ENCODE measurements around the gene HAAO.
"Not testable (repeated sequence)": the region's sequence is repeated elsewhere in the genome, so short reads cannot be mapped to it uniquely, and the experiment has no call there.

Gene HAAO

DNA sequence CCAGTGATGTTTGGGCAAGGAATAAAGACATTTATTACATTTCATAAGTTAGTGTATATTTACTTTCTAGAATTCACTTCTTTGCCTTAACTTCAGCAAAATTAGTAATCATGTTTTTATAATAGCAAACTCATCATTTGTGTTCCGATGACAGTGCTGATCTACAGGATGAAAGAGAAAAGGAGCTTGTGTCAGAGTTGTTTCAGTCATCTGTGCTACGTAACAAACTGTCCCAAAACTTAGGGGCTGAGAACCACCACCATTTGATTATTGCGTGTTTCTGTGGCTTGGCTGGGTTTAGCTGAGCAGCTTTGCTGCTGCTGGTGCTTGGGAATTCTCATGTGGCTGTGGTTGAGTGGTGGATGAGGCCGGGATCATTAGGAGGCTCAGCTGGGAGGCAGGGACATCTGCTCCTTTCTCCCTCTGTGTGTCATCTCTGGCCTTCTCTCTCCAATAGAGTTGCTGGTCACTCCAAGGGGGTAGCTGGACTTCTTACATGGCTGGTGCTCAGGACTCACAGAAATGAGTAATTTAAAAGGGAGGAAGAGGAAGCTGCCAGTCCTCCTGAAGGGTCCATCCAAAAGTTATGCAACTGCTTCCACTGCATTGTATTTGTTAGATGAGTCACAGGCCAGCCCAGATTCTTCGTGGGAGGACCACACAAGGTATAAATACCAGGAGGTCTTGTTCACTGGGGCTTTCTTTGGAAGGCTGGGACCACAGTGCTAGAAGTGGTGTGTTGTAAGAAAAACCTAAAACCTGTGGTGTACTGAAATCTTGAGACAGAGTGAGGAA, 43.4 kb upstream of the HAAO start:
- no peak overlapping the region for H3K4me2 ChIP-seq (ENCODE audit: low read length)
- H2AK5ac ChIP-seq (ENCODE audit: low read length) = no peak overlapping the region
- no peak overlapping the region for H2BK15ac ChIP-seq (replicated peaks; ENCODE audit: low read depth)
- DNase-seq = peak; percentile 60
- H4K5ac ChIP-seq (ENCODE audit: low read length) = no peak overlapping the region
- H3K36me3 ChIP-seq (ENCODE audit: control insufficient read depth, insufficient read depth, low read length) = no peaks in the 10 kb centered on the region
- no peak overlapping the region for H3K23ac ChIP-seq (ENCODE audit: low read length)
- H3K79me1 ChIP-seq (ENCODE audit: low read length) = no peaks in the 10 kb centered on the region
- no peaks in the 10 kb centered on the region for H3K27me3 ChIP-seq (ENCODE audit: insufficient read depth, low read length, poor library complexity)
- H3K79me2 ChIP-seq (ENCODE audit: control insufficient read depth, insufficient read depth, low read length) = no peaks in the 10 kb centered on the region
- H4K8ac ChIP-seq (ENCODE audit: low read depth, low read length) = no peak overlapping the region
- H3K4me1 ChIP-seq (ENCODE audit: control insufficient read depth, low read depth, low read length) = no peaks in the 10 kb centered on the region
- H2BK120ac ChIP-seq (ENCODE audit: low read depth, low read length) = no peak overlapping the region
- no CpG with 5 or more reads among the region's 5 CpGs for WGBS (ENCODE audit: extremely low coverage, insufficient coverage, low lambda C conversion rate)
- no peak overlapping the region for H3K9ac ChIP-seq (ENCODE audit: low read length)
- no peak overlapping the region for H3K18ac ChIP-seq (ENCODE audit: low read length)
- H2BK5ac ChIP-seq (ENCODE audit: low read length) = no peak overlapping the region
- no peak overlapping the region for H3K4ac ChIP-seq (ENCODE audit: low read depth, low read length)
- no peak overlapping the region for H3K56ac ChIP-seq (ENCODE audit: low read length)
- H3K4me3 ChIP-seq (ENCODE audit: low read length) = no peak overlapping the region
- no peak overlapping the region for H3K27ac ChIP-seq (ENCODE audit: low read depth, low read length)

- WGBS (ENCODE audit: extremely low coverage, insufficient coverage, low lambda C conversion rate) = no CpG with 5 or more reads among the region's 7 CpGs
- no peak for DNase-seq
- Histone ChIP-seq H3K36me3 (ENCODE audit: control insufficient read depth, insufficient read depth, low read length) (no peaks in the 10 kb centered on the region), H3K4me2 (ENCODE audit: low read length) (no peak overlapping the region), H2BK120ac (ENCODE audit: low read depth, low read length) (no peak overlapping the region), H3K9ac (ENCODE audit: low read length) (no peak overlapping the region), H3K4ac (ENCODE audit: low read depth, low read length) (no peak overlapping the region), H3K79me1 (ENCODE audit: low read length) (no peaks in the 10 kb centered on the region), H4K8ac (ENCODE audit: low read depth, low read length) (no peak overlapping the region), H3K27me3 (ENCODE audit: insufficient read depth, low read length, poor library complexity) (no peaks in the 10 kb centered on the region), H2BK5ac (ENCODE audit: low read length) (no peak overlapping the region), H2AK5ac (ENCODE audit: low read length) (no peak overlapping the region), H2BK15ac (replicated peaks; ENCODE audit: low read depth) (no peak overlapping the region), H3K4me3 (ENCODE audit: low read length) (no peak overlapping the region), H4K5ac (ENCODE audit: low read length) (no peak overlapping the region), H3K27ac (ENCODE audit: low read depth, low read length) (no peak overlapping the region), H3K4me1 (ENCODE audit: control insufficient read depth, low read depth, low read length) (no peaks in the 10 kb centered on the region), H3K56ac (ENCODE audit: low read length) (no peak overlapping the region), H3K18ac (ENCODE audit: low read length) (no peak overlapping the region), H3K79me2 (ENCODE audit: control insufficient read depth, insufficient read depth, low read length) (no peaks in the 10 kb centered on the region), H3K23ac (ENCODE audit: low read length) (no peak overlapping the region)
Observed at GRCh38 chr2:42834161-42834560, 41.8 kb upstream of the HAAO start.

DNA sequence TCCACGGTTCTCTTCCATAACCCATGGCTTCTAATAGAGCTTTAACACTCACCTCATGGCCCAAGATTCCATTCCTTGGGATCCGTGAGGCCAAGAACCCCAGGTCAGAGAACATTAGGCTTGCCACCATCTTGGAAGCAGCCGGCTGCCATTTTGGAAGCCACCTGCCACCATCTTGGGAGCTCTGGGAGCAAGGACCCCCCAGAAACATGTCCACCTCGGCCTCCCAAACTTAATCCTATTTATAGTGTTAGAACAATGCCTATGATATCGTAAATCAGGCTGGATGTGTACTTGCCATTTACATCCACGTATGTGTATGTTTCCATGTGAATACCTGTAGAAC, 39.9 kb upstream of the HAAO start:
- Histone ChIP-seq H3K79me2 (ENCODE audit: control insufficient read depth, insufficient read depth, low read length) (no peaks in the 10 kb centered on the region), H3K9ac (ENCODE audit: low read length) (no peak overlapping the region), H3K4ac (ENCODE audit: low read depth, low read length) (no peak overlapping the region), H3K23ac (ENCODE audit: low read length) (no peak overlapping the region), H3K4me2 (ENCODE audit: low read length) (no peak overlapping the region), H4K8ac (ENCODE audit: low read depth, low read length) (no peak overlapping the region), H3K36me3 (ENCODE audit: control insufficient read depth, insufficient read depth, low read length) (no peaks in the 10 kb centered on the region), H3K4me3 (ENCODE audit: low read length) (no peak overlapping the region), H2AK5ac (ENCODE audit: low read length) (no peak overlapping the region), H3K18ac (ENCODE audit: low read length) (no peak overlapping the region), H3K79me1 (ENCODE audit: low read length) (no peaks in the 10 kb centered on the region), H3K56ac (ENCODE audit: low read length) (no peak overlapping the region), H3K4me1 (ENCODE audit: control insufficient read depth, low read depth, low read length) (no peaks in the 10 kb centered on the region), H2BK15ac (replicated peaks; ENCODE audit: low read depth) (no peak overlapping the region), H4K5ac (ENCODE audit: low read length) (no peak overlapping the region), H2BK5ac (ENCODE audit: low read length) (no peak overlapping the region), H2BK120ac (ENCODE audit: low read depth, low read length) (no peak overlapping the region), H3K27ac (ENCODE audit: low read depth, low read length) (no peak overlapping the region), H3K27me3 (ENCODE audit: insufficient read depth, low read length, poor library complexity) (no peaks in the 10 kb centered on the region)
- no CpG with 5 or more reads among the region's 6 CpGs for WGBS (ENCODE audit: extremely low coverage, insufficient coverage, low lambda C conversion rate)
- no peak for DNase-seq

- H3K4ac ChIP-seq (ENCODE audit: low read depth, low read length) = not testable (repeated sequence)
Observed at GRCh38 chr2:42831575-42832288, 39.3 kb upstream of the HAAO start.

GRCh38 chr2:42830922-42831574, 38.7 kb upstream of the HAAO start:
- Histone ChIP-seq H3K23ac (ENCODE audit: low read length) (no peak overlapping the region), H3K56ac (ENCODE audit: low read length) (no peak overlapping the region), H4K5ac (ENCODE audit: low read length) (no peak overlapping the region), H3K4me1 (ENCODE audit: control insufficient read depth, low read depth, low read length) (no peaks in the 10 kb centered on the region), H3K79me2 (ENCODE audit: control insufficient read depth, insufficient read depth, low read length) (no peaks in the 10 kb centered on the region), H2AK5ac (ENCODE audit: low read length) (no peak overlapping the region), H3K4ac (ENCODE audit: low read depth, low read length) (no peak overlapping the region), H3K9ac (ENCODE audit: low read length) (no peak overlapping the region), H3K79me1 (ENCODE audit: low read length) (no peaks in the 10 kb centered on the region), H4K8ac (ENCODE audit: low read depth, low read length) (no peak overlapping the region), H3K27ac (ENCODE audit: low read depth, low read length) (no peak overlapping the region), H3K36me3 (ENCODE audit: control insufficient read depth, insufficient read depth, low read length) (no peaks in the 10 kb centered on the region), H3K4me3 (ENCODE audit: low read length) (no peak overlapping the region), H3K4me2 (ENCODE audit: low read length) (no peak overlapping the region), H3K18ac (ENCODE audit: low read length) (no peak overlapping the region), H2BK120ac (ENCODE audit: low read depth, low read length) (no peak overlapping the region), H2BK5ac (ENCODE audit: low read length) (no peak overlapping the region), H2BK15ac (replicated peaks; ENCODE audit: low read depth) (no peak overlapping the region), H3K27me3 (ENCODE audit: insufficient read depth, low read length, poor library complexity) (no peaks in the 10 kb centered on the region)
- no CpG with 5 or more reads among the region's 6 CpGs for WGBS (ENCODE audit: extremely low coverage, insufficient coverage, low lambda C conversion rate)
- DNase-seq = peak; percentile 78

More at GRCh38 chr2:42831575-42832288, 39.3 kb upstream of the HAAO start:
- not testable (repeated sequence) for DNase-seq; H3K27me3 ChIP-seq (ENCODE audit: insufficient read depth, low read length, poor library complexity); H3K9ac ChIP-seq (ENCODE audit: low read length); H2BK15ac ChIP-seq (replicated peaks; ENCODE audit: low read depth); H2BK120ac ChIP-seq (ENCODE audit: low read depth, low read length); H3K27ac ChIP-seq (ENCODE audit: low read depth, low read length); H3K4me2 ChIP-seq (ENCODE audit: low read length); H4K8ac ChIP-seq (ENCODE audit: low read depth, low read length); H3K4me3 ChIP-seq (ENCODE audit: low read length); H3K18ac ChIP-seq (ENCODE audit: low read length); H2AK5ac ChIP-seq (ENCODE audit: low read length); H3K23ac ChIP-seq (ENCODE audit: low read length); H3K36me3 ChIP-seq (ENCODE audit: control insufficient read depth, insufficient read depth, low read length); H4K5ac ChIP-seq (ENCODE audit: low read length); H3K4me1 ChIP-seq (ENCODE audit: control insufficient read depth, low read depth, low read length); H3K79me2 ChIP-seq (ENCODE audit: control insufficient read depth, insufficient read depth, low read length); H3K79me1 ChIP-seq (ENCODE audit: low read length); H3K56ac ChIP-seq (ENCODE audit: low read length); H2BK5ac ChIP-seq (ENCODE audit: low read length)
- no CpG with 5 or more reads among the region's 26 CpGs for WGBS (ENCODE audit: extremely low coverage, insufficient coverage, low lambda C conversion rate)

Data from mesendoderm (in vitro differentiated cells).